ENCODE data around the gene RILP. TPM values are rescaled to one million over a fixed set of nuclear protein-coding genes. Genes with fewer than 3 reads are reported as not detected.
A peak's percentile ranks its signal among the peaks of the same experiment; 100 is the strongest.

The RILP gene
- total RNA-seq, 1 donor from 2014 or later = 41.5 TPM

DNA sequence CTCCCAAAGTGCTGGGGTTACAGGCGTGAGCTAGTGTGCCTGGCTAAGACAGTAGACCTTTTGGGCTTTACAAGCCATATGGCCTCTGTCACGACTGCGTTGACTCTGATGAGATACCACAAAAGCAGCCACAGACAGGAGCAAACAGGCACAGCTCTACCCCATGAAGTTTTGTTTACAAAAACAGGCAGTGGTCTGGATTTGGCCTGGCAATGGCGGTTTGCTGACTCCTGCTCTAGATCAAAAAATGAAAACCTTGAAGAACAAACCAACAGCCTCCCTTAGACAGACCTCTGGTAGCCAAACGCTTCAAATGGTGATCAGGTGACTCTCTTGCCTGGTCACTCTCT lies 41.7 kb downstream of the RILP start:
- Histone ChIP-seq H3K4me1 (peaks cover 43% of the 10 kb centered on the region), H3K27me3 (ENCODE audit: low read depth) (no peaks in the 10 kb centered on the region), H3K9me3 (no peaks in the 10 kb centered on the region), H3K4me3 (no peak overlapping the region), H3K36me3 (peaks cover 24% of the 10 kb centered on the region), H3K27ac (peak overlapping the region; percentile 76)
- TF ChIP-seq, protein P1, sequence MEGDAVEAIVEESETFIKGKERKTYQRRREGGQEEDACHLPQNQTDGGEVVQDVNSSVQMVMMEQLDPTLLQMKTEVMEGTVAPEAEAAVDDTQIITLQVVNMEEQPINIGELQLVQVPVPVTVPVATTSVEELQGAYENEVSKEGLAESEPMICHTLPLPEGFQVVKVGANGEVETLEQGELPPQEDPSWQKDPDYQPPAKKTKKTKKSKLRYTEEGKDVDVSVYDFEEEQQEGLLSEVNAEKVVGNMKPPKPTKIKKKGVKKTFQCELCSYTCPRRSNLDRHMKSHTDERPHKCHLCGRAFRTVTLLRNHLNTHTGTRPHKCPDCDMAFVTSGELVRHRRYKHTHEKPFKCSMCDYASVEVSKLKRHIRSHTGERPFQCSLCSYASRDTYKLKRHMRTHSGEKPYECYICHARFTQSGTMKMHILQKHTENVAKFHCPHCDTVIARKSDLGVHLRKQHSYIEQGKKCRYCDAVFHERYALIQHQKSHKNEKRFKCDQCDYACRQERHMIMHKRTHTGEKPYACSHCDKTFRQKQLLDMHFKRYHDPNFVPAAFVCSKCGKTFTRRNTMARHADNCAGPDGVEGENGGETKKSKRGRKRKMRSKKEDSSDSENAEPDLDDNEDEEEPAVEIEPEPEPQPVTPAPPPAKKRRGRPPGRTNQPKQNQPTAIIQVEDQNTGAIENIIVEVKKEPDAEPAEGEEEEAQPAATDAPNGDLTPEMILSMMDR (IDR thresholded peaks at IDR 0.05) = no peak
- ATAC-seq (no peak), DNase-seq (no peak)
- intact Hi-C loops (cut with DNase I) = no loop called here

DNA sequence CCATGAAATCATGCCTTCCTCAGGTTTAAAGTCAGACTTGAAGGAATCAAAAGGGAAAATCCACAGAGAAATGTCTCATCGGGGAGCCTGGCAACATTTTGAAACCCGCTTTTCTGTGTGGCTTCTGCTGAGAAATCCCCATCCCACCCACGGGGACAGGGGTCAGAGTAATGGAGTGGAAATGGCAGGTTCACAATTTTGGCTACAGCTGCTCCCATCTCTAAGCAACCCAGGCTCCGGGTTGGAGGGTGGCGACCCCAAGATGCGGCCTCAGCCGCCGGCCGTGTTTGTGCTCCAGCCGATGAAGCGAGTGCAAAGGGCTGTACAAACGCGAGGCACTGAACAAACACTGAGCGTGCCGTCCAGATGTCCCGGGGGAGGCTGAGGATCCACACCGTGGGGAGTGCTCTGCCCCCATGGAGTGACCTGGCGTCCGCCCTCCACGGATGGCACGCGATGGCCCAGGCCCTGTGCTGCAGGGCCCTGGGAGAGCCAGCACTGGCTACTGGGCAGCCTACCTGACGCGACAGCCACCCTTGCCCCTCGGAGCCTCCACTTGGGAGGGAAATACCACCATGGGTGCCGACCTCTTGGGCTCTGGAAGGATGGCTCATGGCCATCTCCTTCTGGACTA lies 43.2 kb downstream of the RILP start:
- intact Hi-C loops (cut with DNase I) = no loop called here
- Histone ChIP-seq H3K27me3 (ENCODE audit: low read depth) (no peaks in the 10 kb centered on the region), H3K27ac (peak overlapping the region; percentile 76), H3K9me3 (no peaks in the 10 kb centered on the region), H3K36me3 (peaks cover 22% of the 10 kb centered on the region), H3K4me3 (no peak overlapping the region), H3K4me1 (peaks cover 29% of the 10 kb centered on the region)
- TF ChIP-seq, protein P1 (IDR thresholded peaks at IDR 0.05) = no peak
- ATAC-seq (no peak), DNase-seq (no peak)

DNA sequence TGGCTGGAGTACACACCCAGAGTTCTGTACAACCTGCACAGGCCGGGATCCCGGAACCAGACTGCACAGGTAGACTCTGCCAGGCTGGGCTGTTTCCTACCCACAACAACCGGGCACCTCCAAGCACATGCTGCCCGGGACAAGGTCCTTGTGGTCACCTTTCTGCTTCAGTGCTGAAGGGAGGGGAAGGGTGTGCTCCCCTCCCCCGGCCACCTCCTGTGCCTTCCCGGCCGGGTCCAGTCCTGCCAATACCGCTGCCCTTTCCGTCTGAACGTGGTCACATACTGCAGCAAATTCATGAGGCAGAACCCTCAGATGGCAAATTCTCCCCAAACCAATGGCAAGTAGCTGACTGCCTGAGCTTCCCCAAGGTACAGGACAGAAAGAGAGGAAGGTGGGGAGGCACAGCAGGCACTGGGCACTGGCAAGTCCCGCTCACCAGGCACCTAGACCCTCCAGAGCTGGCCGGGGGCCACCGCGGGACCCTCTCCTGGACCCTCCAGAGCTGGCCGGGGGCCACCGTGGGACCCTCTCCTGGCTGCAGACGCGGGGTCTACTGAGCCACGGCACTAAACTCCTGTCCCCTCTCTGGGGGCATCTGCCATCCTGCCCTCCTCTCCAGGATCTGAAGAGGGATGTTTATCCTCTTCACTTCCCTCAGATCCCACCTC lies 43.9 kb downstream of the RILP start:
- intact Hi-C loops (cut with DNase I) = no loop called here
- TF ChIP-seq, protein P1 (IDR thresholded peaks at IDR 0.05) = no peak
- DNase-seq (no peak), ATAC-seq (peak in 1 of 2 donors; percentile 8)
- Histone ChIP-seq H3K36me3 (peaks cover 22% of the 10 kb centered on the region), H3K27ac (peak overlapping the region; percentile 76), H3K4me1 (peaks cover 28% of the 10 kb centered on the region), H3K27me3 (ENCODE audit: low read depth) (no peaks in the 10 kb centered on the region), H3K9me3 (no peaks in the 10 kb centered on the region), H3K4me3 (no peak overlapping the region)

DNA sequence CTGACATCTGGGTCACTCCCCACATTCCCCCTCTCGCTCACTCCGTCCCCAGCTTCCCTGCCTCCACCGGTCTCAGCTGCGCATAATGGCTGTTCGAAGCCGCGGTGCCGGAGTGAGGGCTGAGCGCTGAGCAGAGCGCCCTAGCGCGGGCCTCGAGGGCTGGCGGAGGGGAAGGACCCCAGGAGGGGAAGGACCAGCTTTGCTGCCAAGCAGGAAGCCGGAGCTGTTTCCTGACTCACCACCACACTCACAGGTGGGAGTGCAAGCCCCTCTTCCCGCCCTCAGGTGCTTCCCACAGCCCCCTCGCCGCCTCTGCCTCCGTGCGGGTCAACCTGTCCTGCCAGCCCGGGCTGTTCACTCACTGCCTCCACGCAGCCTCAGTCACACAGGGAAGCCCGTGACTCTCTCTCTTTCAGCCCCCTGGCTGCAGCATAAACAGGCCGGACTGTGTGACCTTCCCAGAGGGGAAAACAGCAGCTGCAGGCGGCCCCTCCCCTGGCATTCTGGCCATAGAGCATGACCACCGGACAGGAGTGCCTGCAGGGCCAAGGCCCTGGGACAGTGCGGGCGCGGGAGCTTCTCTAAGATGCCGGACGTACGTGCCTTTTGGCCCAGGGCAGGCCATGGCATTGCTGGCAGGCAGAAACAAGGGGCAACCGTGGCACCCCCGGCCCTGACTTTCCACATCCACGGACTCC lies 44.7 kb downstream of the RILP start:
- H3K4me3 ChIP-seq = no peak overlapping the region
- ATAC-seq = no peak

DNA sequence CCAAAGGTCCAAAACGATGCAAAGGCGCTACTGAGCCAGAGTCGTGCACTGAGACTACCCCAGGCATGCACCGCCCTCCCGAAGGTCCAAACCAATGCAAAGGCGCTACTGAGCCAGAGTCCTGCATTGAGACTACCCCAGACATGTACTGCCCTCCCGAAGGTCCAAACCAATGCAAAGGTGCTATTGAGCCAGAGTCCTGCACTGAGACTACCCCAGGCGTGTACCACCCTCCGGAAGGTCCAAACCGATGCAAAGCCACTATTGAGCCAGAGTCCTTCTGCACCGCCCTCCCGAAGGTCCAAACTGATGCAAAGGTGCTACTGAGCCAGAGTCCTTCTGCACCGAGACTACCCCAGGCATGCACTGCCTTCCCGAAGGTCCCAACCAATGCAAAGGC lies 48.1 kb downstream of the RILP start:
- intact Hi-C loops (cut with DNase I) = no loop called here
- Histone ChIP-seq H3K9me3 (no peaks in the 10 kb centered on the region), H3K27me3 (ENCODE audit: low read depth) (no peaks in the 10 kb centered on the region), H3K4me1 (peaks cover 16% of the 10 kb centered on the region), H3K27ac (no peak overlapping the region), H3K4me3 (no peak overlapping the region), H3K36me3 (peaks cover 22% of the 10 kb centered on the region)
- DNase-seq (no peak), ATAC-seq (no peak)
- TF ChIP-seq, protein P1 (IDR thresholded peaks at IDR 0.05) = no peak

More for the DNA sequence above, 44.7 kb downstream of the RILP start:
- TF ChIP-seq, protein P1 (IDR thresholded peaks at IDR 0.05) = no peak
- intact Hi-C loops (cut with DNase I) = no loop called here
- H3K4me1 ChIP-seq = peaks cover 28% of the 10 kb centered on the region
- H3K27me3 ChIP-seq (ENCODE audit: low read depth) = no peaks in the 10 kb centered on the region
- no peak overlapping the region for H3K27ac ChIP-seq
- no peaks in the 10 kb centered on the region for H3K9me3 ChIP-seq
- no peak for DNase-seq
- peaks cover 22% of the 10 kb centered on the region for H3K36me3 ChIP-seq

Measured in lower lobe of right lung (tissue), 2 donors.